GM18519 (cell line): Measurements from ENCODE around the gene ZBTB42.

ENCODE experiments used
- ATAC-seq: cut with Tn5 transposase; IDR thresholded peaks from one replicate; pipeline ENCODE4 v1.9.1; 2021; ENCODE audit warnings: mild to moderate bottlenecking, moderate library complexity; ENCODE audit not compliant: unreplicated experiment, low FRiP score

Gene ZBTB42

GRCh38 chr14:104793703-104793959 lies 7.3 kb upstream of the ZBTB42 start:
- no peak for ATAC-seq

GRCh38 chr14:104794099-104794498 lies 6.8 kb upstream of the ZBTB42 start:
- no peak for ATAC-seq

GRCh38 chr14:104794631-104794992 lies 6.3 kb upstream of the ZBTB42 start:
- ATAC-seq = no peak

- ATAC-seq = no peak
Observed at GRCh38 chr14:104794993-104795780, 5.7 kb upstream of the ZBTB42 start, which contains the start of gene AKT1. AKT1 (minus strand) TSS chr14:104795748; CDS start chr14:104792643, 3,105 bp downstream.

GRCh38 chr14:104795781-104796686 lies 4.9 kb upstream of the ZBTB42 start:
- ATAC-seq = no peak

GRCh38 chr14:104796687-104797081 lies 4.2 kb upstream of the ZBTB42 start:
- no peak for ATAC-seq

GRCh38 chr14:104797115-104798044 lies 3.5 kb upstream of the ZBTB42 start:
- no peak for ATAC-seq

GRCh38 chr14:104798300-104799243 lies 2.3 kb upstream of the ZBTB42 start:
- ATAC-seq = no peak

- no peak for ATAC-seq
Observed at GRCh38 chr14:104799244-104800014, 1.5 kb upstream of the ZBTB42 start.

- ATAC-seq = no peak
Observed at GRCh38 chr14:104800015-104800770, 708 bp upstream of the ZBTB42 start.

- ATAC-seq = no peak
Observed at GRCh38 chr14:104801520-104802393, 856 bp downstream of the ZBTB42 start.

- no peak for ATAC-seq
Observed at GRCh38 chr14:104802394-104803184, 1.7 kb downstream of the ZBTB42 start.

GRCh38 chr14:104803280-104803911 lies 2.5 kb downstream of the ZBTB42 start:
- ATAC-seq = no peak

- ATAC-seq = no peak
Observed at GRCh38 chr14:104803912-104804410, 3.1 kb downstream of the ZBTB42 start.

- no peak for ATAC-seq
Observed at GRCh38 chr14:104804481-104805325, 3.8 kb downstream of the ZBTB42 start.
